ENCODE measurements around the gene CASQ2. TPM values are rescaled to one million over a fixed set of nuclear protein-coding genes. Genes with fewer than 3 reads are reported as not detected.

The CASQ2 gene
- total and polyA plus RNA-seq, 9 of the 15 experiments (the other 6 are each of a cell fraction or from before 2014, with no cell fraction given): not detected

DNA sequence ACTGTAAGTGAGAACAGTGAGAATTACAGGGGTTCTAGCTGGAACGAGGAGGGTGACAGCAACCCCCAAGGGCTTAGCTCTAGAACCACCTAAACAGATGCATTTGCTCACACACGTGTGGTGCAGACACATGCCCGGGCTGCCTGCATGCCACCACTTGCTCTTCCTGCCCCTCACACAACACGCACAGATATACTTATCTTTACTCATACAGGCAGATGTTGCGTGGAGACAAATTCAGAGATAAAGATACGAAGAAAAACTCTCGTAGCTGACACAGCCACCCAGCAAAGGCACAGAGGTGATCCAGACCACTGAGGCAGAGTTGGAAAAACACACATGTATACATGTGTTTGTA, 113.2 kb downstream of the CASQ2 start (continued):
- TF ChIP-seq, protein P1, sequence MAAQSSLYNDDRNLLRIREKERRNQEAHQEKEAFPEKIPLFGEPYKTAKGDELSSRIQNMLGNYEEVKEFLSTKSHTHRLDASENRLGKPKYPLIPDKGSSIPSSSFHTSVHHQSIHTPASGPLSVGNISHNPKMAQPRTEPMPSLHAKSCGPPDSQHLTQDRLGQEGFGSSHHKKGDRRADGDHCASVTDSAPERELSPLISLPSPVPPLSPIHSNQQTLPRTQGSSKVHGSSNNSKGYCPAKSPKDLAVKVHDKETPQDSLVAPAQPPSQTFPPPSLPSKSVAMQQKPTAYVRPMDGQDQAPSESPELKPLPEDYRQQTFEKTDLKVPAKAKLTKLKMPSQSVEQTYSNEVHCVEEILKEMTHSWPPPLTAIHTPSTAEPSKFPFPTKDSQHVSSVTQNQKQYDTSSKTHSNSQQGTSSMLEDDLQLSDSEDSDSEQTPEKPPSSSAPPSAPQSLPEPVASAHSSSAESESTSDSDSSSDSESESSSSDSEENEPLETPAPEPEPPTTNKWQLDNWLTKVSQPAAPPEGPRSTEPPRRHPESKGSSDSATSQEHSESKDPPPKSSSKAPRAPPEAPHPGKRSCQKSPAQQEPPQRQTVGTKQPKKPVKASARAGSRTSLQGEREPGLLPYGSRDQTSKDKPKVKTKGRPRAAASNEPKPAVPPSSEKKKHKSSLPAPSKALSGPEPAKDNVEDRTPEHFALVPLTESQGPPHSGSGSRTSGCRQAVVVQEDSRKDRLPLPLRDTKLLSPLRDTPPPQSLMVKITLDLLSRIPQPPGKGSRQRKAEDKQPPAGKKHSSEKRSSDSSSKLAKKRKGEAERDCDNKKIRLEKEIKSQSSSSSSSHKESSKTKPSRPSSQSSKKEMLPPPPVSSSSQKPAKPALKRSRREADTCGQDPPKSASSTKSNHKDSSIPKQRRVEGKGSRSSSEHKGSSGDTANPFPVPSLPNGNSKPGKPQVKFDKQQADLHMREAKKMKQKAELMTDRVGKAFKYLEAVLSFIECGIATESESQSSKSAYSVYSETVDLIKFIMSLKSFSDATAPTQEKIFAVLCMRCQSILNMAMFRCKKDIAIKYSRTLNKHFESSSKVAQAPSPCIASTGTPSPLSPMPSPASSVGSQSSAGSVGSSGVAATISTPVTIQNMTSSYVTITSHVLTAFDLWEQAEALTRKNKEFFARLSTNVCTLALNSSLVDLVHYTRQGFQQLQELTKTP (IDR thresholded peaks at IDR 0.05; ENCODE audit: low read depth in 1 of 2, partially characterized antibody in 2 of 2): no peak
- TF ChIP-seq ZNF830 (CRISPR knock-in tag; IDR thresholded peaks at IDR 0.05) (no peak), ZBTB49 (CRISPR knock-in tag; IDR thresholded peaks at IDR 0.05; ENCODE audit: borderline replicate concordance) (no peak), EP300 (IDR thresholded peaks at IDR 0.05; ENCODE audit: low read length) (peak; percentile 41; the same call in 1 of the 2 replicates), ARID1B (IDR thresholded peaks at IDR 0.05) (peak; percentile 78), MCM7 (IDR thresholded peaks at IDR 0.05) (no peak)

Data from K562 (cell line).